Lower leg skin (tissue), 3 donors: ENCODE results near the gene DOC2A.

Experiments
- POLR2A ChIP-seq, 2 donors: fragments of 450-650 bp; IDR thresholded peaks; one replicate each; pipeline ENCODE4 v1.6.1; 2016 to 2017; ENCODE audit warnings: antibody characterized with exemption in 2 of 2, mild to moderate bottlenecking in 1 of 2, moderate library complexity in 1 of 2
- TF ChIP-seq, protein P1 (sequence below), 3 donors: fragments of 450-650 bp; IDR thresholded peaks; one replicate each; pipeline ENCODE4 v1.5.1; 2016; ENCODE audit warnings: antibody characterized with exemption in 3 of 3, mild to moderate bottlenecking in 3 of 3, moderate library complexity in 2 of 3

- TF ChIP-seq, protein P1, sequence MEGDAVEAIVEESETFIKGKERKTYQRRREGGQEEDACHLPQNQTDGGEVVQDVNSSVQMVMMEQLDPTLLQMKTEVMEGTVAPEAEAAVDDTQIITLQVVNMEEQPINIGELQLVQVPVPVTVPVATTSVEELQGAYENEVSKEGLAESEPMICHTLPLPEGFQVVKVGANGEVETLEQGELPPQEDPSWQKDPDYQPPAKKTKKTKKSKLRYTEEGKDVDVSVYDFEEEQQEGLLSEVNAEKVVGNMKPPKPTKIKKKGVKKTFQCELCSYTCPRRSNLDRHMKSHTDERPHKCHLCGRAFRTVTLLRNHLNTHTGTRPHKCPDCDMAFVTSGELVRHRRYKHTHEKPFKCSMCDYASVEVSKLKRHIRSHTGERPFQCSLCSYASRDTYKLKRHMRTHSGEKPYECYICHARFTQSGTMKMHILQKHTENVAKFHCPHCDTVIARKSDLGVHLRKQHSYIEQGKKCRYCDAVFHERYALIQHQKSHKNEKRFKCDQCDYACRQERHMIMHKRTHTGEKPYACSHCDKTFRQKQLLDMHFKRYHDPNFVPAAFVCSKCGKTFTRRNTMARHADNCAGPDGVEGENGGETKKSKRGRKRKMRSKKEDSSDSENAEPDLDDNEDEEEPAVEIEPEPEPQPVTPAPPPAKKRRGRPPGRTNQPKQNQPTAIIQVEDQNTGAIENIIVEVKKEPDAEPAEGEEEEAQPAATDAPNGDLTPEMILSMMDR (IDR thresholded peaks at IDR 0.05): no peak
- TF ChIP-seq POLR2A (IDR thresholded peaks at IDR 0.05): no peak
Observed at GRCh38 chr16:30006095-30006473, 4.7 kb downstream of the DOC2A start.
